Osteoblast (primary cell): ENCODE results near the gene MYL12A. TPM values are rescaled to one million over a fixed set of nuclear protein-coding genes. Genes with fewer than 3 reads are reported as not detected.
A peak's percentile ranks its signal among the peaks of the same experiment; 100 is the strongest.

Source experiments
- DNase-seq: peaks from one replicate; pipeline ENCODE4 v3.0.0; 2011; ENCODE audit warnings: low spot score, mixed read lengths; ENCODE audit not compliant: insufficient read length; ENCODE audit errors: missing footprints
- H2AFZ ChIP-seq: 2 replicates; pipeline ENCODE4 v1.6.0; 2011; ENCODE audit warnings: mild to moderate bottlenecking, low read length
- H3K27ac ChIP-seq: 2 replicates; pipeline ENCODE4 v1.5.1; 2011; ENCODE audit warnings: mild to moderate bottlenecking, low read depth, low read length, moderate library complexity
- H3K27me3 ChIP-seq: 2 replicates; pipeline ENCODE4 v1.6.0; 2012; ENCODE audit warnings: mild to moderate bottlenecking, control low read depth, inconsistent platforms, low read length, moderate library complexity; ENCODE audit not compliant: insufficient read depth
- H3K36me3 ChIP-seq: 2 replicates; pipeline ENCODE4 v1.5.1; 2011; ENCODE audit warnings: mild to moderate bottlenecking, low read length, control low read depth, moderate library complexity; ENCODE audit not compliant: insufficient read depth
- H3K4me1 ChIP-seq: 2 replicates; pipeline ENCODE4 v1.5.1; 2011; ENCODE audit warnings: mild to moderate bottlenecking, low read length, control low read depth, moderate library complexity; ENCODE audit not compliant: insufficient read depth
- H3K4me2 ChIP-seq: 2 replicates; pipeline ENCODE4 v1.6.0; 2011; ENCODE audit warnings: mild to moderate bottlenecking, low read length; ENCODE audit not compliant: insufficient read depth
- H3K4me3 ChIP-seq: fragments of 200-600 bp; sonication (generic); 3 replicates; pipeline ENCODE4 v1.5.1; 2012; ENCODE audit warnings: mild to moderate bottlenecking, low read length, inconsistent platforms; ENCODE audit not compliant: insufficient read depth
- H3K79me2 ChIP-seq: 2 replicates; pipeline ENCODE4 v1.6.0; 2012; ENCODE audit warnings: mild to moderate bottlenecking, low read length, control low read depth, inconsistent platforms; ENCODE audit not compliant: insufficient read depth
- H3K9me3 ChIP-seq: 2 replicates; pipeline ENCODE4 v1.5.1; 2011; ENCODE audit warnings: low read depth, low read length, control low read depth
- H4K20me1 ChIP-seq: 2 replicates; pipeline ENCODE4 v1.6.0; 2012; ENCODE audit warnings: mild to moderate bottlenecking, low read length, control low read depth; ENCODE audit not compliant: insufficient read depth
- CTCF ChIP-seq: IDR thresholded peaks from 2 replicates; pipeline ENCODE4 v1.5.1; 2011; ENCODE audit warnings: mild to moderate bottlenecking, low read depth, low read length, moderate library complexity; ENCODE audit errors: extremely low read depth
- total RNA-seq: library from RNA; depleted of rRNA; stranded (reverse); fragments of >200 nt; gene quantifications from 2 replicates; pipeline ENCODE4 v1.2.3, GENCODE V29; 2012

The MYL12A gene
- total RNA-seq, 1 donor = 572 TPM

GRCh38 chr18:3234457-3234856 is 13.1 kb upstream of the MYL12A start:
- Histone ChIP-seq H3K9me3 (no peaks in the 10 kb centered on the region), H3K79me2 (no peaks in the 10 kb centered on the region), H3K4me1 (no peaks in the 10 kb centered on the region), H3K36me3 (no peaks in the 10 kb centered on the region), H4K20me1 (no peaks in the 10 kb centered on the region), H3K4me2 (no peak overlapping the region), H3K27me3 (no peaks in the 10 kb centered on the region), H2AFZ (no peak overlapping the region), H3K4me3 (no peak overlapping the region), H3K27ac (no peak overlapping the region)
- TF ChIP-seq CTCF = no peak
- no peak for DNase-seq

- Histone ChIP-seq H3K27me3 (no peaks in the 10 kb centered on the region), H3K27ac (no peak overlapping the region)
- no peak for DNase-seq
These were observed 11.8 kb upstream of the MYL12A start for GRCh38 chr18:3235846-3236245.

GRCh38 chr18:3236470-3236869 is 11.1 kb upstream of the MYL12A start:
- H3K27me3 ChIP-seq = no peaks in the 10 kb centered on the region
- no peak overlapping the region for H3K4me3 ChIP-seq
- DNase-seq = no peak
- no peaks in the 10 kb centered on the region for H3K9me3 ChIP-seq
- H3K4me1 ChIP-seq = no peaks in the 10 kb centered on the region
- no peaks in the 10 kb centered on the region for H3K79me2 ChIP-seq
- H2AFZ ChIP-seq = no peak overlapping the region
- no peaks in the 10 kb centered on the region for H3K36me3 ChIP-seq
- H3K4me2 ChIP-seq = no peak overlapping the region
- H3K27ac ChIP-seq = no peak overlapping the region
- no peaks in the 10 kb centered on the region for H4K20me1 ChIP-seq
- TF ChIP-seq CTCF = no peak

More at GRCh38 chr18:3235846-3236245, 11.8 kb upstream of the MYL12A start:
- no peak overlapping the region for H3K4me3 ChIP-seq
- H3K9me3 ChIP-seq = no peaks in the 10 kb centered on the region
- no peaks in the 10 kb centered on the region for H4K20me1 ChIP-seq
- no peaks in the 10 kb centered on the region for H3K4me1 ChIP-seq
- H2AFZ ChIP-seq = no peak overlapping the region
- H3K36me3 ChIP-seq = no peaks in the 10 kb centered on the region
- no peak for TF ChIP-seq CTCF
- H3K79me2 ChIP-seq = no peaks in the 10 kb centered on the region
- H3K4me2 ChIP-seq = no peak overlapping the region

GRCh38 chr18:3238742-3239141 is 8.9 kb upstream of the MYL12A start:
- TF ChIP-seq CTCF = peak; percentile 30
- Histone ChIP-seq H3K79me2 (no peaks in the 10 kb centered on the region), H4K20me1 (no peaks in the 10 kb centered on the region), H3K27me3 (no peaks in the 10 kb centered on the region), H2AFZ (no peak overlapping the region), H3K9me3 (no peaks in the 10 kb centered on the region), H3K36me3 (no peaks in the 10 kb centered on the region), H3K27ac (no peak overlapping the region), H3K4me2 (no peak overlapping the region), H3K4me1 (no peaks in the 10 kb centered on the region), H3K4me3 (no peak overlapping the region)
- no peak for DNase-seq
